ENCODE data around the gene TJP1. TPM values are rescaled to one million over a fixed set of nuclear protein-coding genes. Genes with fewer than 3 reads are reported as not detected.
"Not testable (repeated sequence)": the region's sequence is repeated elsewhere in the genome, so short reads cannot be mapped to it uniquely, and the experiment has no call there.

Gene TJP1
- total RNA-seq, 1 donor from 2014 or later: 120 TPM

DNA sequence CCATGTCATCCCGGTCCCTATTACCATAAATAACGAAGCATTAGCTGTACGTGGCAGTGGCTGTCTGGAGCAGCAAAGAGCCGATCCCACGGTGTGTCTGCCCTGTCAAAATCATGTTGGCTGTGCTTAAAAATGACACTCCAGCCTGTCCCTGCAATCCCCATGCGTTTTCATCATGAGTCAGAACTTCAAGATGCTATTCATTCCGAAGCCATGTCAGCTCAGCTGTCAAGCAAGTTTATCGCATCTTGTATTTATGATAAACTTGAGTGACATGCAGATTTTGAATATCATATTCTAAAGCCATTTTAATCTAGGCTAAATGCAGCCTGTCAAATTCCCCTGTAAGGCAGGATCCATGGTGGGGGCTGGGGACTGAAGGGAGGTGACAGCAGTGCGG, 152.4 kb downstream of the TJP1 start:
- DNase-seq (ENCODE audit: low spot score): no peak

DNA sequence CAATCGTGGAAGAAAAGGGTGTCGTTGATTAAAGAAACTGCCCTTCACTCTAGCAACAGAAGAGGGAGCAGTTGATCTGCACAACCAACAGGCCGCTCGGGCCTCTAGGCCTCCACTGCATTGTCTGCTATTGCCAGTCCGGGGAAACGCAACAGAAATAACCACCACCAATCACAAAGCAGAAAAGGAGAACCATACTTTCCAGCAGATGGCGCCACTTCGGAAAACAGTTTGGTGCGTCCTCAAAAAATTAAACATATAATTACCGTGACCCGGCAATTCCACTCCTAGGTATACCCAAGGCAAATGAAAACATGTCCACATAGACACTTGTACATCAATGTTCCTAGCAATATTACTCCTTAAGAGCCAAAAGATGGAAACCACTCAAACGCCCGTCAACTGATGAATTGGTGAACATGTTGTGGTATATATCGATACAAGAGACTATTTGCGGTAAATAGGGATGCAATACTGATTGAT, 154.1 kb downstream of the TJP1 start:
- DNase-seq (ENCODE audit: low spot score): no peak

DNA sequence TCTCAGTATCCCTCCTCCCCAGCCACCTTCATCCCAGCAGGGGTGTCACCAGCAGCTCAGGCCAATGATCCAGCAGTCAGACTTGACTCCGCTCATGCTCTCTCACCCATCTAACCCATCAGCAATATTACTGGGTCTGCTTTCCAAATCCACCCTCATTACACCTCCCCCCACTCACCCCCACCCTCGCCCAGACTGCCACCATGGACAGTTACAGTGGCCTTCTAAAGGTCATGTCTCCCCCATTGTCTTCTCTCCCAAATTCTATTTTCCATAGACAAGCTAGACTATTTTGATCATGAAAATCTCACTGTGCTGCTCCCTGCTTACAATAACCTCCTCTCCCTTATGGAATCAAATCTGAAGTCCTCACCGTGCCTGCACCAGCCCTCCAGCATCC, 156.0 kb downstream of the TJP1 start:
- no peak for DNase-seq (ENCODE audit: low spot score)

DNA sequence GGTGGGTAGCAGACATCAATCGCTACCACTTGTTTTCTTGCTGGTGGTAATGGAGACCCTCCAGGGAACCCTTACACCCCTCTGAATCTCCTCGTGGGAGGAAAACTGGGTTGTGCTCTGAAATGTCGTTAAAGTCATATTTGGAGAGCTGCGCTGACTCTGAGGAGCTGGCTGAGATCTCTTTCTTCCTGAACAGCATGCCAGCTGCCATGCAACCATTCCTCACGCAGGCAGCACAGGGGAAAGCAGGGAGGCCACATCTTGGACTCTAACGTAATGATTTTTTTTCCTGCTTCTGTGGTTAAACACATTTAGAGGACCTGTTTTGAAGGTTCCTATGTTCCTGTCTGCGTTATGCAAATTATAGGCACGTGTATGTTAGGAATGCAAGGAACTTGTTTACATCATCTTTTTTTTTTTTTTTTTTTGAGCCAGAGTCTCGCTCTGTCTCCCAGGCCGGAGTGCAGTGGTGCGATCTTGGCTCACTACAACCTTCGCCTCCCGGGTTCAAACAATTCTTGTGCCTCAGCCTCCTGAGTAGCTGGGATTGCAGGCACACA, 156.7 kb downstream of the TJP1 start:
- no peak for DNase-seq (ENCODE audit: low spot score)

DNA sequence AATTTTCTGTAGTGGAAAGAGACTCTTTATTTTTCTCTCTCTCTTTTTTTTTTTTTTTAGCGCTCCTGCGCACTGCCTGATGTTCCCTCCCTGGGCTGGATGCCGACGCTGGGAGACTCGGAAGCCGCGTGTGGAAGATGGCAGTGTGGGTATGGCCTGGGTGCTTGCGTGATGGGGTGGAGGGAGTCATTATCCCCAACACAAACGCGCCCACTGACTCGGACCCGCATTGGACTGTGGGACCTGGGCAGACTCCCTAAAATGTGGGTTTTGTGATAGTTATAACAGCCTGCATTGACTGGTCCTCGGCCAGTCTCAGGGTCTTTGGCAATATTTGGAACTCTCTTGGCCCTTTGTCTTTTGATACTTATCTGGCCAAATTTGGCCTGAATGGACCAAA, 157.9 kb downstream of the TJP1 start:
- no peak for DNase-seq (ENCODE audit: low spot score)

DNA sequence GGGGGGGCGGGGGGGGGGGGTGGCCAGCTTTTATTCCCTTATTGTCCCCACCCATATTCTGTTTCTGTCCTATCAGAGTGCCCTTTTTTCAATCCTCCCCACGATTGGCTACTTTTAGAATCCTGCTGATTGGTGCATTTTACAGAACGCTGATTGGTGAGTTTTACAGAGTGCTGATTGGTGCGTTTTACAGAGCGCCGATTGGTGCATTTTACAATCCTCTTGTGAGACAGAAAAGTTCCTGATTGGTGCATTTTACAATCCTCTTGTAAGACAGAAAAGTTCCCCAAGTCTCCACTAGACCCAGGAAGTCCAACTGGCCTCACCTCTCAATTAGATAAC, 164.8 kb downstream of the TJP1 start:
- DNase-seq (ENCODE audit: low spot score): not testable (repeated sequence)

DNA sequence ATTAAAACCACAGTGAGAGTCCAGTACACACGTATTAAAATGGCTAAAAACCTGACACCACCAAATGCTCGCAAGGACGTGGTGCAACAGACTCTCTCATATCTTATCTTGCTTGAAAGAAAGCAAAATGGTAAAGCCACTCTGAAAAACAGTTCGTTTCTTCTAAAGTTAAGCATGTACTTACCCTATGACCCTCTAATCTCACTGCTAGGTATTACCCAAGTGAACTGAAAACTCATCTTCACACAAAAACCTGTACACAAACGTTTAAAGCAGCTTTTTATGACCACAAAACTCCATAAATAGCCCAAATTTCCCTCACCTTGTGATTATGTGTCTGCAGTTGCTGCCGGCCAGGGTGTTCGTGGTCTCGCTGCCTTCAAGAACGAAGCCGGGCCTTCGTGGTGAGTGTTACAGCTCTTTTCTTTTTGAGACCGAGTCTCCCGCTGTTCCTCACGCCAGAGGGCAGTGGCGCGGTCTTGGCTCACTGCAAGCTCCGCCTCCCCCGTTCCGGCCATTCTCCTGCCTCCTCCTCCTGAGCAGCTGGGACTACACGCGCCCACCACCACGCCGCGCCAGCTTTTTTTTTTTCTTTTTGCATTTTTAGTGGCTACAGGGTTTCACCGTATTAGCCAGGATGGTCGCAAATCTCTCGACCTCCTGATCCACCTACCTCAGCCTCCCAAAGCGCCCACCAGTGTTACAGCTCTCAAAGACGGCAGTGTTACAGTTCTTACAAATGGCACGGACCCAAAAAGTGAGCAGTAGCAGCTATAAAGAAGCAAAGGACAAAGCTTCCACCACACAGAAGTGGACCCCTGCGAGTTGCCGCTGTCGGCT, 165.4 kb downstream of the TJP1 start:
- no peak for DNase-seq (ENCODE audit: low spot score)

DNA sequence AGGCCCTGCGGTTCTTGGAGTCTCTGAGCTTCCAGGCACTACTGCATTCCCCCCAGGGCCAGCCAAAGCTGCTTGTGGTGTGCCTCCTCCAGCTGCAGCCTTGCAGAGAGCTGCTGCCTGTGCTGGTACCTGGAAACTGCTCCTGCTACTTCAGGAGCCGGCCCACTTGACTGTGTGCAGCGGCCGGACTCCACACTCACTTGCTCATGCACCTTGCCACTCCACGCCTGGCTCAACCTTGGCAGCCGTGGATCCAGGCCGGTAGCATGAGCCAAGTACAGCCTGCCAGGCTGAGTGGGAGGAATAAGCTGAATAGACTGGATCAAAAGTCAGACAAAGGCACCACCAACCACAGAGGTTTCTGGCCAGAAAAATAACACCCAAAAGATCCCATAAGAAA, 169.7 kb downstream of the TJP1 start:
- DNase-seq (ENCODE audit: low spot score): no peak

DNA sequence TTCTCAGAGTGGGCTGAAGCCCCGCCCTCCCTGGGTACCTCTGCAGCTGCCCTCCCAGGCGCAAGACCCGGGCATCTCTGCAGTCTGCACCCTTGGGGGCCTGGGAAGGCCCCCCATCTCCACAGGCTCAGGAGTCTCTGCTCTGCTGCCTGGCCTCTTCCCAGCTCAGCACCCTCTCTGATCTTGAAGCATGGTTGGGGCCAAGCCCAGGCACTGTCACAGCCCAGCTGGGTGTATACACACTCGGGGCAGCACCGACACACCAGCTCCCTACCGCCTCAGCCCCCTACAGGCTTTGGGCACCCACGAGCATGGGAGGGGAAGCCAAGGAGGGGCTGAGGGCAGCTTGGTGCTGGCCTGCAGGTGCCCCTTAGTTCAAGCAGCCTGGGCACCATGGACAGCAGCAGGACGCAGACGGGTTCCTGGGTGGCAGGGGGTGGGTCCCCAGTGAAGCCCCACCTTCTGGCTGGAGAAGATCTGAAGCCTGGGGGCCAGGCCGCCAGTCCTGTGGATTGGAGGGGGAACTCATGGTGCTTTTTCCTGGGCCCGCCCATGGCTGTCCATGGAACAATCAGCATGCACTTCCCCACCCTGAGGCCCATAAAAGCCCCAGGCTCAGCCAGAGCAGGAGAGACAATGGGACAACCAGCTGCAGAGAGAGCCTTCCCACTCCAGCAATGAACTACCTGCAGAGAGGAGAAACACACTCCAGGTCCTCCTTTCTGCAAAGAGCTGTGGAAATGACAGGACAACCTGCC, 170.6 kb downstream of the TJP1 start:
- DNase-seq (ENCODE audit: low spot score): no peak

All from ureter (tissue), 1 donor.